ENCODE data around the gene CTNNBIP1. TPM values are rescaled to one million over a fixed set of nuclear protein-coding genes. Genes with fewer than 3 reads are reported as not detected.
A peak's percentile ranks its signal among the peaks of the same experiment; 100 is the strongest.

The CTNNBIP1 gene
- total RNA-seq, 1 experiment from 2014 or later: 14.6 TPM

- Histone ChIP-seq H3K4me3 (ENCODE audit: low read depth, low read length, poor library complexity, severe bottlenecking) (peak overlapping the region; percentile 94), H3K27me3 (replicated peaks; ENCODE audit: insufficient read depth, low read depth, low read length, poor library complexity) (no peaks in the 10 kb centered on the region), H3K27ac (ENCODE audit: low read depth, low read length, poor library complexity, severe bottlenecking) (no peak overlapping the region), H3K4me1 (ENCODE audit: insufficient read depth, low read length, poor library complexity, severe bottlenecking) (peaks cover 37% of the 10 kb centered on the region), H3K36me3 (ENCODE audit: insufficient read depth, low read length, poor library complexity, severe bottlenecking) (no peaks in the 10 kb centered on the region), H3K9me3 (ENCODE audit: low read depth, low read length, poor library complexity, severe bottlenecking) (no peaks in the 10 kb centered on the region)
- POLR2A ChIA-PET (ENCODE audit: low non-redundant PET): no interaction called here
- intact Hi-C loops (cut with micrococcal nuclease; ENCODE audit: unreplicated experiment): no loop called here
- CTCF ChIA-PET: no interaction called here
- no peak for DNase-seq (ENCODE audit: low spot score)
- BruUV-seq (replicated peaks): TSS peak; percentile 38
- no peak for TF ChIP-seq EZH2 (IDR thresholded peaks at IDR 0.05; ENCODE audit: borderline replicate concordance, low read depth, low read length, poor library complexity, severe bottlenecking)
- TF ChIP-seq CTCF (conservative IDR thresholded peaks at IDR 0.05; ENCODE audit: low read depth, low read length): no peak
Measured at GRCh38 chr1:9821710-9822109, 88.4 kb downstream of the CTNNBIP1 start.

DNA sequence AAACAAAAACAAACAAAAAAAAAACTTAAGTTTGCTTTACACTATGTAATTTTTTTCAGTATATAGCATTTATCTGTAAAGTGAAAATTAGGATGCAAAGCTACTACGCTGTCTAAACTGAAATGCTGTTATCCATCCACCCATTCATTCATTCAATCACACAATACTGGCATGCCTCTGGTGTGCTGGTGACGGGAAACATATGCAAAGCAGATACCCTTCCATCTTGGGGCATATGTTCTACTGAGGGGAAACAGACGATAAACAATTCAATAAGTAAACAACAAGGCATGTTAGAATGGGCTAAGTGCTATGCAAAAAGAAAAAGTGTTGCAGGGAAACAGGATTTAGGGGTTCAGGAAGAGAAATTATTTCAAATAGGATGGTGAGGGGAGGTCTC, 89.5 kb downstream of the CTNNBIP1 start:
- intact Hi-C loops (cut with micrococcal nuclease; ENCODE audit: unreplicated experiment): no loop called here
- no TSS peak for BruUV-seq (replicated peaks)
- TF ChIP-seq CTCF (conservative IDR thresholded peaks at IDR 0.05; ENCODE audit: low read depth, low read length) (no peak), EZH2 (IDR thresholded peaks at IDR 0.05; ENCODE audit: borderline replicate concordance, low read depth, low read length, poor library complexity, severe bottlenecking) (no peak)
- ChIA-PET CTCF (no interaction called here), POLR2A (ENCODE audit: low non-redundant PET) (no interaction called here)
- Histone ChIP-seq H3K27ac (ENCODE audit: low read depth, low read length, poor library complexity, severe bottlenecking) (no peak overlapping the region), H3K4me3 (ENCODE audit: low read depth, low read length, poor library complexity, severe bottlenecking) (no peak overlapping the region), H3K9me3 (ENCODE audit: low read depth, low read length, poor library complexity, severe bottlenecking) (no peaks in the 10 kb centered on the region), H3K36me3 (ENCODE audit: insufficient read depth, low read length, poor library complexity, severe bottlenecking) (no peaks in the 10 kb centered on the region), H3K27me3 (replicated peaks; ENCODE audit: insufficient read depth, low read depth, low read length, poor library complexity) (no peaks in the 10 kb centered on the region), H3K4me1 (ENCODE audit: insufficient read depth, low read length, poor library complexity, severe bottlenecking) (peaks cover 33% of the 10 kb centered on the region)
- DNase-seq (ENCODE audit: low spot score): no peak

DNA sequence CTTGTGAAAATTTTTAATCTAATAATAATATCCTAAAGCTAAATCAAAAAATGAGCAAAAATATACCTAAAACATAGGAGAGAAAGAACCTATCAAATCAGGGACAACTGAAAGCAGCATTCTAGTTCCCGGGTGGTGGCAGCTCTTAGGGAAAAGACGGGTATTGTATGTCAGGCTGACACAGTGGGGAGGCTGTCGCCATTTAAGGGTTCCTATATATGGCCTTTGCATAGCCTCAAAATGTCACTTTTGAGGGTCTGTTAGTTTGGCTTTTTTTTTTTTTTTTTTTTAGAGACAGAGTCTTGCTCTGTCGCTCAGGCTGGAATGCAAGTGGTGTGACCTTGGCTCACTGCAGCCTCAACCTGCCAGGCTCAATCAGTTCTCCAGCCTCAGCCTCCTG, 92.3 kb downstream of the CTNNBIP1 start:
- no peaks in the 10 kb centered on the region for H3K9me3 ChIP-seq (ENCODE audit: low read depth, low read length, poor library complexity, severe bottlenecking)
- H3K27me3 ChIP-seq (replicated peaks; ENCODE audit: insufficient read depth, low read depth, low read length, poor library complexity): no peaks in the 10 kb centered on the region
- no peak for DNase-seq (ENCODE audit: low spot score)
- POLR2A ChIA-PET (ENCODE audit: low non-redundant PET): no interaction called here
- TF ChIP-seq CTCF (conservative IDR thresholded peaks at IDR 0.05; ENCODE audit: low read depth, low read length): no peak
- no peak for TF ChIP-seq EZH2 (IDR thresholded peaks at IDR 0.05; ENCODE audit: borderline replicate concordance, low read depth, low read length, poor library complexity, severe bottlenecking)
- no peaks in the 10 kb centered on the region for H3K36me3 ChIP-seq (ENCODE audit: insufficient read depth, low read length, poor library complexity, severe bottlenecking)
- no peak overlapping the region for H3K27ac ChIP-seq (ENCODE audit: low read depth, low read length, poor library complexity, severe bottlenecking)
- CTCF ChIA-PET: no interaction called here
- H3K4me1 ChIP-seq (ENCODE audit: insufficient read depth, low read length, poor library complexity, severe bottlenecking): peaks cover 18% of the 10 kb centered on the region
- intact Hi-C loops (cut with micrococcal nuclease; ENCODE audit: unreplicated experiment): no loop called here
- no peak overlapping the region for H3K4me3 ChIP-seq (ENCODE audit: low read depth, low read length, poor library complexity, severe bottlenecking)
- no TSS peak for BruUV-seq (replicated peaks)

All from A673 (cell line).